ENCODE data around the gene TMEM60. TPM values are rescaled to one million over a fixed set of nuclear protein-coding genes. Genes with fewer than 3 reads are reported as not detected.

Gene TMEM60
- total and polyA plus RNA-seq, 4 donors = 4.9 to 16.7 (median 9.8) TPM

- H3K9me3 ChIP-seq (ENCODE audit: control insufficient read depth in 4 of 4, low read length in 3 of 4) = peaks cover 0 to 23% (median 8%) of the 10 kb centered on the region in 4 donors
- no peak for DNase-seq (ENCODE audit: low spot score)
- no peaks in the 10 kb centered on the region for H3K36me3 ChIP-seq (ENCODE audit: control insufficient read depth in 4 of 4, insufficient read depth in 3 of 4, low read depth in 1 of 4, low read length in 3 of 4)
- H3K4me3 ChIP-seq (ENCODE audit: low read depth in 1 of 3, low read length in 3 of 3) = no peak overlapping the region
- no peak overlapping the region for H3K9ac ChIP-seq (ENCODE audit: low read depth in 1 of 2, low read length in 2 of 2)
- H3K27ac ChIP-seq (ENCODE audit: low read depth in 1 of 2, low read length in 2 of 2) = no peak overlapping the region
- no peaks in the 10 kb centered on the region for H3K4me1 ChIP-seq (ENCODE audit: control insufficient read depth in 4 of 4, insufficient read depth in 4 of 4, low read length in 3 of 4)
- no peak for TF ChIP-seq JUND (IDR thresholded peaks at IDR 0.05)
- TF ChIP-seq RAD21 (IDR thresholded peaks at IDR 0.05) = no peak
- TF ChIP-seq, protein P1, sequence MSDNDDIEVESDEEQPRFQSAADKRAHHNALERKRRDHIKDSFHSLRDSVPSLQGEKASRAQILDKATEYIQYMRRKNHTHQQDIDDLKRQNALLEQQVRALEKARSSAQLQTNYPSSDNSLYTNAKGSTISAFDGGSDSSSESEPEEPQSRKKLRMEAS (IDR thresholded peaks at IDR 0.05) = no peak
- no peak for TF ChIP-seq CTCF (IDR thresholded peaks at IDR 0.05; ENCODE audit: low read depth, low read length, missing input control)
- no peak for TF ChIP-seq FOXA1 (IDR thresholded peaks at IDR 0.05)
- TF ChIP-seq ZBTB33 (IDR thresholded peaks at IDR 0.05) = no peak
- TF ChIP-seq RXRA (IDR thresholded peaks at IDR 0.05) = no peak
- no peak for TF ChIP-seq HNF4G (IDR thresholded peaks at IDR 0.05)
- TF ChIP-seq GABPA (IDR thresholded peaks at IDR 0.05 in 1 of 2, conservative IDR thresholded peaks at IDR 0.05 in 1 of 2) = no peak
- no peak for TF ChIP-seq NR2F2 (IDR thresholded peaks at IDR 0.05)
- no peak for TF ChIP-seq YY1 (IDR thresholded peaks at IDR 0.05)
- no peak for TF ChIP-seq SP1 (IDR thresholded peaks at IDR 0.05)
- TF ChIP-seq ATF3 (IDR thresholded peaks at IDR 0.05) = no peak
- no peak for TF ChIP-seq FOXA2 (IDR thresholded peaks at IDR 0.05)
- no peaks in the 10 kb centered on the region for H3K27me3 ChIP-seq (ENCODE audit: control insufficient read depth in 4 of 4, insufficient read depth in 4 of 4, low read length in 3 of 4)
- WGBS = 97% methylated on average over 5 of the region's 5 CpGs
Observed at GRCh38 chr7:77824636-77825035, 26.4 kb upstream of the TMEM60 start.

DNA sequence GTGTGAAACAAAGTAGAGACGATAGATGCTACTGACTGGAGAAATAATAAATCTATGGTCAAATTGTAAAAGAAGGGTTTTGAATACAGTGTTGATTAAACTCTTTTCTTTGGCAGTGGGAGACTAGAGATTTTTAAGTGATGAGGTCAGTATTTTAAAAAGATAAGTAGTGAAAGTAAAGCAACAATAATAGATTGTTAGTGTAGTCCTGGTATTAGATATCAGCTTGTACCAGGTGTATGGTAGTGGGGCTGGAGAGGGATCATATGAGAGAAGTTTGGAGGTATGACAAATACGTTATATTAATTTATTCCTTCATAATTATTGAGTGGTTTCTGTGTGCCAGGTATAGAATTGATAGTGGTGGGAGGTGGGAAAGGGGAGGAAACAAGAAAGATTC lies 25.6 kb upstream of the TMEM60 start:
- H3K9me3 ChIP-seq (ENCODE audit: control insufficient read depth in 4 of 4, low read length in 3 of 4) = peaks cover 2 to 24% (median 8%) of the 10 kb centered on the region in 4 donors
- TF ChIP-seq HNF4G (IDR thresholded peaks at IDR 0.05) = no peak
- no peak for TF ChIP-seq RAD21 (IDR thresholded peaks at IDR 0.05)
- no peak for TF ChIP-seq FOXA2 (IDR thresholded peaks at IDR 0.05)
- TF ChIP-seq GABPA (IDR thresholded peaks at IDR 0.05 in 1 of 2, conservative IDR thresholded peaks at IDR 0.05 in 1 of 2) = no peak
- TF ChIP-seq, protein P1 (IDR thresholded peaks at IDR 0.05) = no peak
- TF ChIP-seq EGR1 (IDR thresholded peaks at IDR 0.05; ENCODE audit: low read depth in 2 of 2) = no peak
- TF ChIP-seq TAF1 (conservative IDR thresholded peaks at IDR 0.05) = no peak
- TF ChIP-seq, protein P2, sequence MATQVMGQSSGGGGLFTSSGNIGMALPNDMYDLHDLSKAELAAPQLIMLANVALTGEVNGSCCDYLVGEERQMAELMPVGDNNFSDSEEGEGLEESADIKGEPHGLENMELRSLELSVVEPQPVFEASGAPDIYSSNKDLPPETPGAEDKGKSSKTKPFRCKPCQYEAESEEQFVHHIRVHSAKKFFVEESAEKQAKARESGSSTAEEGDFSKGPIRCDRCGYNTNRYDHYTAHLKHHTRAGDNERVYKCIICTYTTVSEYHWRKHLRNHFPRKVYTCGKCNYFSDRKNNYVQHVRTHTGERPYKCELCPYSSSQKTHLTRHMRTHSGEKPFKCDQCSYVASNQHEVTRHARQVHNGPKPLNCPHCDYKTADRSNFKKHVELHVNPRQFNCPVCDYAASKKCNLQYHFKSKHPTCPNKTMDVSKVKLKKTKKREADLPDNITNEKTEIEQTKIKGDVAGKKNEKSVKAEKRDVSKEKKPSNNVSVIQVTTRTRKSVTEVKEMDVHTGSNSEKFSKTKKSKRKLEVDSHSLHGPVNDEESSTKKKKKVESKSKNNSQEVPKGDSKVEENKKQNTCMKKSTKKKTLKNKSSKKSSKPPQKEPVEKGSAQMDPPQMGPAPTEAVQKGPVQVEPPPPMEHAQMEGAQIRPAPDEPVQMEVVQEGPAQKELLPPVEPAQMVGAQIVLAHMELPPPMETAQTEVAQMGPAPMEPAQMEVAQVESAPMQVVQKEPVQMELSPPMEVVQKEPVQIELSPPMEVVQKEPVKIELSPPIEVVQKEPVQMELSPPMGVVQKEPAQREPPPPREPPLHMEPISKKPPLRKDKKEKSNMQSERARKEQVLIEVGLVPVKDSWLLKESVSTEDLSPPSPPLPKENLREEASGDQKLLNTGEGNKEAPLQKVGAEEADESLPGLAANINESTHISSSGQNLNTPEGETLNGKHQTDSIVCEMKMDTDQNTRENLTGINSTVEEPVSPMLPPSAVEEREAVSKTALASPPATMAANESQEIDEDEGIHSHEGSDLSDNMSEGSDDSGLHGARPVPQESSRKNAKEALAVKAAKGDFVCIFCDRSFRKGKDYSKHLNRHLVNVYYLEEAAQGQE (IDR thresholded peaks at IDR 0.05) = no peak
- no peak for TF ChIP-seq JUND (IDR thresholded peaks at IDR 0.05)
- no peak for TF ChIP-seq CTCF (IDR thresholded peaks at IDR 0.05; ENCODE audit: low read depth, low read length, missing input control)
- H3K9ac ChIP-seq (ENCODE audit: low read depth in 1 of 2, low read length in 2 of 2) = no peak overlapping the region
- WGBS = 91% methylated on average over 2 of the region's 2 CpGs
- H3K27me3 ChIP-seq (ENCODE audit: control insufficient read depth in 4 of 4, insufficient read depth in 4 of 4, low read length in 3 of 4) = no peaks in the 10 kb centered on the region
- DNase-seq (ENCODE audit: low spot score) = no peak
- H3K36me3 ChIP-seq (ENCODE audit: control insufficient read depth in 4 of 4, insufficient read depth in 3 of 4, low read depth in 1 of 4, low read length in 3 of 4) = no peaks in the 10 kb centered on the region
- H3K4me1 ChIP-seq (ENCODE audit: control insufficient read depth in 4 of 4, insufficient read depth in 4 of 4, low read length in 3 of 4) = no peaks in the 10 kb centered on the region
- no peak overlapping the region for H3K27ac ChIP-seq (ENCODE audit: low read depth in 1 of 2, low read length in 2 of 2)
- H3K4me3 ChIP-seq (ENCODE audit: low read depth in 1 of 3, low read length in 3 of 3) = no peak overlapping the region
